ENCODE results near the gene ENTPD7. TPM values are rescaled to one million over a fixed set of nuclear protein-coding genes. Genes with fewer than 3 reads are reported as not detected.

ENTPD7 gene
- total and polyA plus RNA-seq, 9 of the 15 experiments (the other 6 are each of a cell fraction or from before 2014, with no cell fraction given), result 1.4 to 13.9 (median 8.5) TPM

DNA sequence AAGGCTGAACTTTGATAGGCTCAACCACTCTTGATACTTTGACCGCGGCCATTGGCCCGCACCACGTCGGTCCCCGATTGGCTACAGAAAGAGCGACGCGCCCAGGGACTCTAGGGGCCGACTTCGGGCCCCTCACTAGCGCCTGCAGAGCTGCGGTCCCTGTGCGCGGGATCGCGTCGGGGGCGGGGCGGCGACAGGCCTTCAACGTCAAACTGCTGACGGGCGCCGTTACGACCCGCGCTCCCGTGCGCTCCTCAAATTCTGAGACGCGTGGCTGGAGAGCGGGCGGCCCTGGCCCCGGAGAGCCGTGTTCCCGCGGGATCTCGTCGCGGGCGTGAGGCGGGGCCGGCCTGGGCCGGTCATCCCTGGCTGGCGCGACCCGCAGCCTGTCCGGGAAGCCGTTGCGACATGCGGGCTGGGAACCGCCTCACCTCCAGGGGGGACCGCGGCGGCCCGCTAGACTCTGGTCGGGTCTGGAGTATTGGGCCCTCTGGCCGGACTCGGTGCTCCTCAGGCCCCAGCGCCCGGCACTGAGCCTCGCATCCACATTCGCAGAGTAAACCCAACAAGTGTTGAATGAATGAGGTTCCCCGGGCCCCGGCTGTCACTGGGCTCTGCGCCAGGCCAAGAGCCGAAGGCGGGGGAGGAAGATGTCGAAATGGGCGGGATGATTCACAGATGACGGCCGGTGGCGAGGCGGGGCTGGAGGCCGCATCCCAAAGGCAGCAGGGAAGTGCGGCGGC lies 38.4 kb upstream of the ENTPD7 start (continued):
- TF ChIP-seq, protein P1, sequence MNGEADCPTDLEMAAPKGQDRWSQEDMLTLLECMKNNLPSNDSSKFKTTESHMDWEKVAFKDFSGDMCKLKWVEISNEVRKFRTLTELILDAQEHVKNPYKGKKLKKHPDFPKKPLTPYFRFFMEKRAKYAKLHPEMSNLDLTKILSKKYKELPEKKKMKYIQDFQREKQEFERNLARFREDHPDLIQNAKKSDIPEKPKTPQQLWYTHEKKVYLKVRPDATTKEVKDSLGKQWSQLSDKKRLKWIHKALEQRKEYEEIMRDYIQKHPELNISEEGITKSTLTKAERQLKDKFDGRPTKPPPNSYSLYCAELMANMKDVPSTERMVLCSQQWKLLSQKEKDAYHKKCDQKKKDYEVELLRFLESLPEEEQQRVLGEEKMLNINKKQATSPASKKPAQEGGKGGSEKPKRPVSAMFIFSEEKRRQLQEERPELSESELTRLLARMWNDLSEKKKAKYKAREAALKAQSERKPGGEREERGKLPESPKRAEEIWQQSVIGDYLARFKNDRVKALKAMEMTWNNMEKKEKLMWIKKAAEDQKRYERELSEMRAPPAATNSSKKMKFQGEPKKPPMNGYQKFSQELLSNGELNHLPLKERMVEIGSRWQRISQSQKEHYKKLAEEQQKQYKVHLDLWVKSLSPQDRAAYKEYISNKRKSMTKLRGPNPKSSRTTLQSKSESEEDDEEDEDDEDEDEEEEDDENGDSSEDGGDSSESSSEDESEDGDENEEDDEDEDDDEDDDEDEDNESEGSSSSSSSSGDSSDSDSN (IDR thresholded peaks at IDR 0.05; ENCODE audit: borderline replicate concordance in 1 of 2, low read depth in 2 of 2, low read length in 2 of 2), result peak in 1 of 2 experiments; percentile 47; a peak in 1 of 4 replicates
- TF ChIP-seq BHLHE40 (IDR thresholded peaks at IDR 0.05; ENCODE audit: low read length) (no peak; the same call in 1 of the 2 replicates), CREBBP (IDR thresholded peaks at IDR 0.05; ENCODE audit: low read depth, low read length) (no peak), CCAR2 (IDR thresholded peaks at IDR 0.05; ENCODE audit: low read depth, low read length) (no peak), L3MBTL2 (IDR thresholded peaks at IDR 0.05) (peak; percentile 94), RBM25 (IDR thresholded peaks at IDR 0.05; ENCODE audit: low read depth, low read length, severe bottlenecking) (peak; percentile 87), NEUROD1 (IDR thresholded peaks at IDR 0.05; ENCODE audit: borderline replicate concordance, low read depth, low read length, partially characterized antibody) (no peak), ARID1B (IDR thresholded peaks at IDR 0.05) (peak; percentile 74), ZNF184 (CRISPR knock-in tag; IDR thresholded peaks at IDR 0.05) (no peak), BCL6 (CRISPR knock-in tag; IDR thresholded peaks at IDR 0.05) (no peak), PHTF2 (CRISPR knock-in tag; IDR thresholded peaks at IDR 0.05) (no peak), HNRNPUL1 (IDR thresholded peaks at IDR 0.05; ENCODE audit: low read length) (no peak), ZNF354B (CRISPR knock-in tag; IDR thresholded peaks at IDR 0.05) (no peak), GABPB2 (CRISPR knock-in tag; conservative IDR thresholded peaks at IDR 0.05) (no peak), SRSF3 (IDR thresholded peaks at IDR 0.05; ENCODE audit: insufficient read depth, low read length) (no peak), CHCHD3 (CRISPR knock-in tag; IDR thresholded peaks at IDR 0.05) (no peak), RUNX1 (IDR thresholded peaks at IDR 0.05; ENCODE audit: low read depth) (no peak), MTA2 (IDR thresholded peaks at IDR 0.05; ENCODE audit: low read depth) (no peak), ELF2 (CRISPR knock-in tag; IDR thresholded peaks at IDR 0.05) (no peak), NCOA6 (IDR thresholded peaks at IDR 0.05) (no peak), IFI16 (CRISPR knock-in tag; IDR thresholded peaks at IDR 0.05) (no peak), HDAC8 (tag; IDR thresholded peaks at IDR 0.05) (no peak)
- TF ChIP-seq, protein P2, sequence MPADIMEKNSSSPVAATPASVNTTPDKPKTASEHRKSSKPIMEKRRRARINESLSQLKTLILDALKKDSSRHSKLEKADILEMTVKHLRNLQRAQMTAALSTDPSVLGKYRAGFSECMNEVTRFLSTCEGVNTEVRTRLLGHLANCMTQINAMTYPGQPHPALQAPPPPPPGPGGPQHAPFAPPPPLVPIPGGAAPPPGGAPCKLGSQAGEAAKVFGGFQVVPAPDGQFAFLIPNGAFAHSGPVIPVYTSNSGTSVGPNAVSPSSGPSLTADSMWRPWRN (IDR thresholded peaks at IDR 0.05; ENCODE audit: low read depth), result no peak
- TF ChIP-seq, protein P3, sequence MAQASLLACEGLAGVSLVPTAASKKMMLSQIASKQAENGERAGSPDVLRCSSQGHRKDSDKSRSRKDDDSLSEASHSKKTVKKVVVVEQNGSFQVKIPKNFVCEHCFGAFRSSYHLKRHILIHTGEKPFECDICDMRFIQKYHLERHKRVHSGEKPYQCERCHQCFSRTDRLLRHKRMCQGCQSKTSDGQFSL (CRISPR knock-in tag; IDR thresholded peaks at IDR 0.05), result peak; percentile 54; the same call in 1 of the 2 replicates
- TF ChIP-seq, protein P3 (tag; IDR thresholded peaks at IDR 0.05), result no peak
